Sigmoid colon (tissue), 4 donors: ENCODE measurements around the gene CDH23.

Experiments used
- CTCF ChIP-seq, 4 experiments: fragments of 450-650 bp in 3 of 4; fragments of 200-600 bp in 1 of 4; IDR thresholded peaks; one replicate each; pipeline ENCODE4 v1.5.1; 2016 to 2019; ENCODE audit warnings: antibody characterized with exemption in 4 of 4, mild to moderate bottlenecking in 3 of 4, moderate library complexity in 2 of 4
- EP300 ChIP-seq, 4 donors: sonication (generic); formaldehyde crosslinking; IDR thresholded peaks; one replicate each; pipeline ENCODE4 v1.6.1; 2017; ENCODE audit warnings: antibody characterized with exemption in 4 of 4
- POLR2A ChIP-seq, 2 donors: fragments of 450-650 bp; IDR thresholded peaks; one replicate each; pipeline ENCODE4 v1.6.1; 2016; ENCODE audit warnings: antibody characterized with exemption in 2 of 2, mild to moderate bottlenecking in 2 of 2, moderate library complexity in 2 of 2

- TF ChIP-seq CTCF (IDR thresholded peaks at IDR 0.05) (no peak), POLR2A (IDR thresholded peaks at IDR 0.05) (no peak), EP300 (IDR thresholded peaks at IDR 0.05) (no peak)
Measured at GRCh38 chr10:71614946-71615345, 218.2 kb downstream of the CDH23 start.
